Chondrocyte (in vitro differentiated cells): Measurements from ENCODE around the gene GSTP1. TPM values are rescaled to one million over a fixed set of nuclear protein-coding genes. Genes with fewer than 3 reads are reported as not detected.
"Not testable (repeated sequence)": the region's sequence is repeated elsewhere in the genome, so short reads cannot be mapped to it uniquely, and the experiment has no call there.

Experiments used
- DNase-seq: peaks from one replicate; pipeline ENCODE4 v3.0.0; 2021; ENCODE audit warnings: mixed read lengths, low spot score
- H3K27ac Mint-ChIP-seq: one replicate; pipeline ENCODE4 v1.8.0; 2021; ENCODE audit warnings: mild to moderate bottlenecking, moderate library complexity, mixed read lengths; ENCODE audit not compliant: unreplicated experiment
- H3K27me3 Mint-ChIP-seq: 2 replicates; pipeline ENCODE4 v1.8.0; 2021; ENCODE audit warnings: low read depth, mixed read lengths
- H3K36me3 Mint-ChIP-seq: 2 replicates; pipeline ENCODE4 v1.8.0; 2021; ENCODE audit warnings: low read depth, mixed read lengths
- H3K4me1 Mint-ChIP-seq: 2 replicates; pipeline ENCODE4 v1.8.0; 2021; ENCODE audit warnings: low read depth, mild to moderate bottlenecking, mixed read lengths
- H3K4me3 Mint-ChIP-seq: one replicate; pipeline ENCODE4 v1.8.0; 2021; ENCODE audit warnings: mild to moderate bottlenecking, moderate library complexity, mixed read lengths; ENCODE audit not compliant: unreplicated experiment
- H3K9me3 Mint-ChIP-seq: 2 replicates; pipeline ENCODE4 v1.8.0; 2021; ENCODE audit warnings: low read depth, mixed read lengths
- CTCF ChIP-seq: fragments of 200-600 bp; sonication (generic); IDR thresholded peaks from 2 replicates; pipeline ENCODE4 v1.5.0; 2021; ENCODE audit warnings: antibody characterized with exemption, mild to moderate bottlenecking, moderate library complexity
- total RNA-seq: library from RNA; stranded (reverse); gene quantifications from 3 replicates; pipeline ENCODE4 v1.2.1, GENCODE V29; 2021

GSTP1 gene
- total RNA-seq, 1 donor from 2014 or later: 644 TPM

GRCh38 chr11:67584881-67585873 is 1.6 kb downstream of the GSTP1 start:
- H3K9me3 Mint-ChIP-seq: no peaks in the 10 kb centered on the region
- peaks cover 23% of the 10 kb centered on the region for H3K36me3 Mint-ChIP-seq
- H3K4me3 Mint-ChIP-seq: peak overlapping the region; percentile 87
- no peak for DNase-seq
- no peak for TF ChIP-seq CTCF
- H3K27me3 Mint-ChIP-seq: peaks cover 11% of the 10 kb centered on the region
- peak overlapping the region; percentile 89 for H3K27ac Mint-ChIP-seq
- H3K4me1 Mint-ChIP-seq: peaks cover 48% of the 10 kb centered on the region

- Mint-ChIP-seq H3K36me3 (peaks cover 23% of the 10 kb centered on the region), H3K27me3 (peaks cover 7% of the 10 kb centered on the region), H3K9me3 (no peaks in the 10 kb centered on the region), H3K27ac (peak overlapping the region; percentile 65), H3K4me3 (peak overlapping the region; percentile 87), H3K4me1 (peaks cover 48% of the 10 kb centered on the region)
- DNase-seq: no peak
- no peak for TF ChIP-seq CTCF
Observed at GRCh38 chr11:67585911-67586310, 2.3 kb downstream of the GSTP1 start.

GRCh38 chr11:67586568-67587250 is 3.1 kb downstream of the GSTP1 start:
- peaks cover 4% of the 10 kb centered on the region for H3K27me3 Mint-ChIP-seq
- H3K9me3 Mint-ChIP-seq: no peaks in the 10 kb centered on the region
- H3K4me3 Mint-ChIP-seq: no peak overlapping the region
- no peak for TF ChIP-seq CTCF
- H3K36me3 Mint-ChIP-seq: peaks cover 23% of the 10 kb centered on the region
- peak overlapping the region; percentile 68 for H3K27ac Mint-ChIP-seq
- DNase-seq: no peak
- H3K4me1 Mint-ChIP-seq: peaks cover 42% of the 10 kb centered on the region

- Mint-ChIP-seq H3K27me3 (peaks cover 1% of the 10 kb centered on the region), H3K4me1 (peaks cover 30% of the 10 kb centered on the region), H3K4me3 (no peak overlapping the region), H3K9me3 (no peaks in the 10 kb centered on the region), H3K27ac (no peak overlapping the region), H3K36me3 (peaks cover 23% of the 10 kb centered on the region)
- no peak for DNase-seq
- no peak for TF ChIP-seq CTCF
Observed at GRCh38 chr11:67588136-67588503, 4.5 kb downstream of the GSTP1 start.

- not testable (repeated sequence) for H3K27me3 Mint-ChIP-seq, H3K4me3 Mint-ChIP-seq, H3K9me3 Mint-ChIP-seq, H3K27ac Mint-ChIP-seq, DNase-seq
- Mint-ChIP-seq H3K4me1 (peaks cover 27% of the 10 kb centered on the region), H3K36me3 (peaks cover 23% of the 10 kb centered on the region)
Observed at GRCh38 chr11:67588899-67589415, 5.3 kb downstream of the GSTP1 start.
